Measurements from ENCODE around the gene LPP. TPM values are rescaled to one million over a fixed set of nuclear protein-coding genes. Genes with fewer than 3 reads are reported as not detected.

The LPP gene
- polyA plus RNA-seq, 1 donor (not counting 4 experiments of a cell fraction or from before 2014, with no cell fraction given) = 16.0 TPM

DNA sequence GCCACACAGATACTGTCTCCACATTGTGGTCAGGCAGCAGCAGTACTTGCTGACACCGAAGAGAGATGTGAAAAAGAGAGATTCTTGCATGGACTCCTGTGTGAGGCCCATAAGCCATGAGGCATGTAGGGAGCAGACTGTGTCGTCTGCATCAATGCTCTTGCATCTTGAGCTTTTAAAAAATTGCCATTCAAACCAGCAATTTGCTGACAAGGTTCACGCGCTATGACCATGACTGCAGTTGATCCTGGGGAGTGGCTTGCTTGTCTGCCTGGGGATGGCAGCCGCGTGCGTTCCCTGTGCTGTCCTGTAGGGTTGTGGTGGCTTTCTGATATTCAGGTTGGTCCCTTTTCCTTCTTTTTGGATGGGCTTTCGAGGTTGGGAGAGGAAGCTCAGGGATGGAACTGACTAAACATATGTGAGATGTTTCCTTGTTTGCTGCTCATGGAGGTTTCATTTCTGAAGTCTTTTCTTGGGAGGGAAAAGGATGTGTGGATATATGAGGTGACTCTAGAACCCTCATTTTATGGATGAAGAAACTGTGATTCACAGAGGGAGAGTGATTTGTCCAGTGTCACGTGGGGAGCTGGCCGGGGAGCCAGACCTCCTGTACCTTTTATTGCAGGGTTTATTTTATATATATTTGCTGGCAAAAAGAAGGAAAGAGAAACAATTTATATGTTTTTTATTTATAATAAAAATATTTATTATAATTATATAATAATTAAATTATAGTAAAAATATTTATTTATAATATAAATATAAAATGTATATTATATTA lies 48.6 kb downstream of the LPP start:
- Histone ChIP-seq H3K4me2 (ENCODE audit: control insufficient read depth, extremely low read depth, insufficient read depth, low read depth, low read length) (no peak overlapping the region), H3K27me3 (ENCODE audit: control insufficient read depth, extremely low read depth, insufficient read depth, low read length) (no peaks in the 10 kb centered on the region), H3K27ac (ENCODE audit: control insufficient read depth, insufficient read depth, low read length) (no peak overlapping the region), H2AFZ (ENCODE audit: control insufficient read depth, low read length) (no peak overlapping the region), H4K20me1 (ENCODE audit: control insufficient read depth, extremely low read depth, insufficient read depth, low read length) (peaks cover 7% of the 10 kb centered on the region), H3K4me1 (ENCODE audit: control insufficient read depth, extremely low read depth, insufficient read depth, low read length) (no peaks in the 10 kb centered on the region), H3K9me3 (ENCODE audit: control insufficient read depth, low read depth, low read length) (no peaks in the 10 kb centered on the region), H3K79me2 (ENCODE audit: control insufficient read depth, insufficient read depth, low read length) (peaks cover 65% of the 10 kb centered on the region), H3K4me3 (ENCODE audit: control insufficient read depth in 2 of 3, extremely low read depth in 1 of 3, insufficient read depth in 2 of 3, low read depth in 1 of 3, low read length in 3 of 3) (no peak overlapping the region), H3K9me1 (ENCODE audit: control insufficient read depth, extremely low read depth, insufficient read depth, low read length) (peaks cover 2% of the 10 kb centered on the region), H3K9ac (ENCODE audit: control insufficient read depth, extremely low read depth, insufficient read depth, low read length) (no peak overlapping the region), H3K36me3 (ENCODE audit: control insufficient read depth in 2 of 2, extremely low read depth in 1 of 2, insufficient read depth in 2 of 2, low read length in 2 of 2) (peaks cover 0 to 3% of the 10 kb centered on the region in 2 experiments)
- DNase-seq (ENCODE audit: low read depth, low spot score) (no peak), FAIRE-seq (no peak)
- dilution Hi-C loops (cut with MboI; ENCODE audit: extremely low pct_ligation_motif_present, low sequenced_read_pairs) = no loop called here
- TF ChIP-seq EZH2 (IDR thresholded peaks at IDR 0.05; ENCODE audit: low read length) = no peak
- TF ChIP-seq, protein P1, sequence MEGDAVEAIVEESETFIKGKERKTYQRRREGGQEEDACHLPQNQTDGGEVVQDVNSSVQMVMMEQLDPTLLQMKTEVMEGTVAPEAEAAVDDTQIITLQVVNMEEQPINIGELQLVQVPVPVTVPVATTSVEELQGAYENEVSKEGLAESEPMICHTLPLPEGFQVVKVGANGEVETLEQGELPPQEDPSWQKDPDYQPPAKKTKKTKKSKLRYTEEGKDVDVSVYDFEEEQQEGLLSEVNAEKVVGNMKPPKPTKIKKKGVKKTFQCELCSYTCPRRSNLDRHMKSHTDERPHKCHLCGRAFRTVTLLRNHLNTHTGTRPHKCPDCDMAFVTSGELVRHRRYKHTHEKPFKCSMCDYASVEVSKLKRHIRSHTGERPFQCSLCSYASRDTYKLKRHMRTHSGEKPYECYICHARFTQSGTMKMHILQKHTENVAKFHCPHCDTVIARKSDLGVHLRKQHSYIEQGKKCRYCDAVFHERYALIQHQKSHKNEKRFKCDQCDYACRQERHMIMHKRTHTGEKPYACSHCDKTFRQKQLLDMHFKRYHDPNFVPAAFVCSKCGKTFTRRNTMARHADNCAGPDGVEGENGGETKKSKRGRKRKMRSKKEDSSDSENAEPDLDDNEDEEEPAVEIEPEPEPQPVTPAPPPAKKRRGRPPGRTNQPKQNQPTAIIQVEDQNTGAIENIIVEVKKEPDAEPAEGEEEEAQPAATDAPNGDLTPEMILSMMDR (optimal IDR thresholded peaks at IDR 0.05 in 1 of 3, IDR thresholded peaks at IDR 0.05 in 1 of 3, conservative IDR thresholded peaks at IDR 0.05 in 1 of 3; ENCODE audit: extremely low read depth in 1 of 3, insufficient read depth in 2 of 3, low read length in 3 of 3) = no peak

DNA sequence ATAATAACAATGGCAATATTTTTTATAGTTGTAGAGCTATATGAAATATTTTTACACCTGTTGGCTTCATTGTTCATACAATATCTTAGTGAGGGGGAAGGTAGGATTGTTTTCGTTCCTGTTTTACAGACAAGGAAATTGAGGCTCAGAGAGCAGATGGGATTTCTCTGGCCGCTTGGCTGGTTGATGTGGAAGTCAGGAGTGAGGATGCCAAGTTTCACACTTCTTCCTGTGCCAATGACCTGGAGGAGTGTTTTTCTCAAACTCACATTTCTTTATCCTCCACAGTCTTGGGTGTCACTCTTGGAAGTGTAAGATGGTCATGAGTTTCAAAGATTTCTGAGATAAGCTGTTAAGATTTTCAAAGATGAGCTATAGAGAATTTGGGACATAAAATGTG lies 50.6 kb downstream of the LPP start:
- Histone ChIP-seq H3K9me3 (ENCODE audit: control insufficient read depth, low read depth, low read length) (no peaks in the 10 kb centered on the region), H3K9me1 (ENCODE audit: control insufficient read depth, extremely low read depth, insufficient read depth, low read length) (peaks cover 2% of the 10 kb centered on the region), H3K36me3 (ENCODE audit: control insufficient read depth in 2 of 2, extremely low read depth in 1 of 2, insufficient read depth in 2 of 2, low read length in 2 of 2) (peaks cover 0 to 3% of the 10 kb centered on the region in 2 experiments), H2AFZ (ENCODE audit: control insufficient read depth, low read length) (no peak overlapping the region), H3K4me3 (ENCODE audit: control insufficient read depth in 2 of 3, extremely low read depth in 1 of 3, insufficient read depth in 2 of 3, low read depth in 1 of 3, low read length in 3 of 3) (no peak overlapping the region), H3K79me2 (ENCODE audit: control insufficient read depth, insufficient read depth, low read length) (peaks cover 50% of the 10 kb centered on the region), H3K27ac (ENCODE audit: control insufficient read depth, insufficient read depth, low read length) (no peak overlapping the region), H3K9ac (ENCODE audit: control insufficient read depth, extremely low read depth, insufficient read depth, low read length) (no peak overlapping the region), H4K20me1 (ENCODE audit: control insufficient read depth, extremely low read depth, insufficient read depth, low read length) (peaks cover 3% of the 10 kb centered on the region), H3K4me2 (ENCODE audit: control insufficient read depth, extremely low read depth, insufficient read depth, low read depth, low read length) (no peak overlapping the region), H3K4me1 (ENCODE audit: control insufficient read depth, extremely low read depth, insufficient read depth, low read length) (peaks cover 3% of the 10 kb centered on the region), H3K27me3 (ENCODE audit: control insufficient read depth, extremely low read depth, insufficient read depth, low read length) (no peaks in the 10 kb centered on the region)
- FAIRE-seq = no peak
- dilution Hi-C loops (cut with MboI; ENCODE audit: extremely low pct_ligation_motif_present, low sequenced_read_pairs) = no loop called here
- TF ChIP-seq, protein P1 (optimal IDR thresholded peaks at IDR 0.05 in 1 of 3, IDR thresholded peaks at IDR 0.05 in 1 of 3, conservative IDR thresholded peaks at IDR 0.05 in 1 of 3; ENCODE audit: extremely low read depth in 1 of 3, insufficient read depth in 2 of 3, low read length in 3 of 3) = no peak
- TF ChIP-seq EZH2 (IDR thresholded peaks at IDR 0.05; ENCODE audit: low read length) = no peak
- no peak for DNase-seq (ENCODE audit: low read depth, low spot score)

All from keratinocyte (primary cell).